ENCODE data around the gene CHRNA10.
A peak's percentile ranks its signal among the peaks of the same experiment; 100 is the strongest.
"Not testable (repeated sequence)": the region's sequence is repeated elsewhere in the genome, so short reads cannot be mapped to it uniquely, and the experiment has no call there.

Gene CHRNA10

GRCh38 chr11:3666023-3666530 lies 5.1 kb downstream of the CHRNA10 start:
- H3K27ac ChIP-seq: no peak overlapping the region
- no peak overlapping the region for H3K4me3 ChIP-seq

DNA sequence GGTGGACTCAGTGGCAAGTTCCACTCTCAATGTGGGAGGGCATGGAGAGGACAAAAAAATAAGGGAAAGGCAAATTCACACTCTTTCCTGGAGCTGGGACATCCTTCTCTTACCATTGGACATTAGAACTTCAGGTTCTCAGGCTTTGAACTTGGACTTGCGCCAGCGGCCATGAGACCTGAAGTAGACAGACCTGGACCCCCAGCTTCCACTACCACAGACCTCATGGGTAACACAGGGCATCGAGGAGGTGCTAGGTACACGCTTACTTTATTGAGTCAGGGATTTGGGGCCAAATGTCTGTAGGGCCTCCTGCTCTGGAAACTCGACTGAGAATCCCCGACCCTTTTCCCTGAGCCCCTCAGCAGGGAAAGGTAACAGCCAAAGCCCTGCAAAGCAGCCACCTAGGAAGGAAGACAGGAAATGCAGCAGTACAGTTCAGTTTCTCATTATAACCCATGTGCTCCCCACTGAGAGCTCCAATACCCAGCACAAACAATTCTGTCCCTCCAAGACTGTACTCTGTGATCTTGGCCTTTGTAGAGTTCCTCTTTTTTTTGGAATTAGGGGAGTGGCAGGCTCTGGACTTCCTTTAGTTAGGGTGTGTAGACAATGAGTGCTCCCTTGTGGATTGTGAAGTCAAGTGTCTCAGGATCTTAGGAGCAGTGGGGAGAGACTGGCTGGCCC lies 5.7 kb downstream of the CHRNA10 start:
- H3K27ac ChIP-seq: no peak overlapping the region
- no peak overlapping the region for H3K4me3 ChIP-seq

DNA sequence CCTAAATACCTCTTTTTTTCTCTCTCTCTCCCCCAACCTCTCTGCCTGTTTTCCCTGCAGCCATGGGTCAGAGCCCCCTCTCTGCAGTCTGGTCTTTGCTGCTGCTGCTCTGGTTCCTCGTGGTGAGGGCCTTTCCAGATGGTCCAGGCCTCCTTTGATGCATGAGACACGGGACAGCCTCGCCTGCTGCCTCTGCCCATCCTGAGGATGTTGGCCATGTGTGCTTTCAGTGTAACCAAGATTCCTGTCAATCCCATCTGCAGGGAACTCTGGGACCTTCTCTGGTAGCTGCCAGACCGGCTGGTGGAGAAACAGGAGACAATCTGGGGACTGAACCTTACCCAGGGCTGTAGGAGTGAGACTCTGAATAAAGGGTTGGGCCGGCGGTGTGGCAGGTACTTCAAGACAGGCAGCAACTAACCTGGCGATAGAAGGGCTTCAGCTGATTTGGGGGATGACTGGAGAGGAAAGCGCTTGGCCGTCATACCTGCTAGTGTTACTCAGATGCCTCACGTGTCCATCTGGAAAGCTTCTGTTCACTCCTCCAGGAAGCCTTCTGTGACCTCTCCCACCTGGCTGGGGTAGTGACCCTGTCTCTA lies 7.1 kb downstream of the CHRNA10 start:
- H3K4me3 ChIP-seq: no peak overlapping the region
- no peak overlapping the region for H3K27ac ChIP-seq

- Histone ChIP-seq H3K4me3 (no peak overlapping the region), H3K27ac (no peak overlapping the region)
Measured at GRCh38 chr11:3662856-3663255, 8.3 kb downstream of the CHRNA10 start.

DNA sequence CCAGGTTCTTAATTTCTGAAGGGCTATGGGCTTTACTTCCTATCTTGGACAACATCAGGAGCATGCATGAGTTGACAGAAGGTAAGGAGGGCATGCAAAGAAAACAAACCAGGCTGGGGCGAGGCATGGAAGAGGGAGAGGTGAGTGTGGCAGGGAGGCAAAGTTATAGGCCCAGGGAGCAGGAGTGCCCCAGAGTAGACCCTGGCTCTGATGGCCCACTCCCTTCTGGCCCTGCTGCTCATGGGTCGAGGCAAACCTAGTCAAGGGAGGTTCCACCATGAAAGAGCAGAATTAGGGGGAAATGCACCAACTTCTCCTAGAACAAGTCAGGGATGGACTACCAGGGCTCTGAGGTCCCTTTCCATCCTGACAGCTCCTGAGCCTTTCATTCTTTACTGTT lies 10.2 kb downstream of the CHRNA10 start:
- Histone ChIP-seq H3K27ac (no peak overlapping the region), H3K4me3 (no peak overlapping the region)

DNA sequence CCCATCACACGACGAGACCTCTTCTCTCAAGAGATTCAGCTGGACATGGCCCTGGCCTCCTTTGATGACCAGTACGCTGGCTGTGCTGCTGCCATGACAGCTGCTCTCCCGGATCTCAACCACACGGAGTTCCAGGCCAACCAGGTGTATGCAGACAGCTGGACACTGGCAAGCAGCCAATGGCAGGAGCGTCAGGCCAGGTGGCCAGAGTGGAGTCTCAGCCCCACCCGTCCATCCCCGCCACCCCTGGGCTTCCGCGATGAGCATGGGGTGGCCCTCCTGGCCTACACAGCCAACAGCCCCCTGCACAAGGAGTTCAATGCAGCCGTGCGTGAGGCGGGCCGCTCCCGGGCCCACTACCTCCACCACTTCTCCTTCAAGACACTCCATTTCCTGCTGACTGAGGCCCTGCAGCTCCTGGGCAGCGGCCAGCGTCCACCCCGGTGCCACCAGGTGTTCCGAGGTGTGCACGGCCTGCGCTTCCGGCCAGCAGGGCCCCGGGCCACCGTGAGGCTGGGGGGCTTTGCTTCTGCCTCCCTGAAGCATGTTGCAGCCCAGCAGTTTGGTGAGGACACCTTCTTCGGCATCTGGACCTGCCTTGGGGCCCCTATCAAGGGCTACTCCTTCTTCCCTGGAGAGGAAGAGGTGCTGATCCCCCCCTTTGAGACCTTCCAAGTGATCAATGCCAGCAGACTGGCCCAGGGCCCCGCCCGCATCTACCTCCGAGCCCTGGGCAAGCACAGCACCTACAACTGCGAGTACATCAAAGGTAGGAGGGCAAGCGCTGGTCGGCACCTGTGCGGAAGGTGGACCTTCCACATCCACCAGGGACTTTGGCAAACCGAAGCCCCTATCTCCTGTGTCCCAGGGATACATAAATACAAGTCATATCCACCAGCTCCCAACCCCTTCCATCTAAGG lies 11.3 kb downstream of the CHRNA10 start:
- Histone ChIP-seq H3K4me3 (no peak overlapping the region), H3K27ac (no peak overlapping the region)

GRCh38 chr11:3658252-3658651 lies 12.9 kb downstream of the CHRNA10 start:
- Histone ChIP-seq H3K27ac (no peak overlapping the region), H3K4me3 (no peak overlapping the region)

GRCh38 chr11:3657331-3657730 lies 13.9 kb downstream of the CHRNA10 start:
- not testable (repeated sequence) for H3K4me3 ChIP-seq

GRCh38 chr11:3655547-3655946 lies 15.6 kb downstream of the CHRNA10 start:
- H3K27ac ChIP-seq: no peak overlapping the region

More at GRCh38 chr11:3657331-3657730, 13.9 kb downstream of the CHRNA10 start:
- H3K27ac ChIP-seq: not testable (repeated sequence)

GRCh38 chr11:3652514-3652913 lies 18.7 kb downstream of the CHRNA10 start:
- H3K27ac ChIP-seq, H3K4me3 ChIP-seq: not testable (repeated sequence)

More at GRCh38 chr11:3655547-3655946, 15.6 kb downstream of the CHRNA10 start:
- H3K4me3 ChIP-seq: no peak overlapping the region

- not testable (repeated sequence) for H3K4me3 ChIP-seq, H3K27ac ChIP-seq
Measured at GRCh38 chr11:3649374-3649773, 21.8 kb downstream of the CHRNA10 start.

- not testable (repeated sequence) for H3K4me3 ChIP-seq, H3K27ac ChIP-seq
Measured at GRCh38 chr11:3648843-3649242, 22.3 kb downstream of the CHRNA10 start.

DNA sequence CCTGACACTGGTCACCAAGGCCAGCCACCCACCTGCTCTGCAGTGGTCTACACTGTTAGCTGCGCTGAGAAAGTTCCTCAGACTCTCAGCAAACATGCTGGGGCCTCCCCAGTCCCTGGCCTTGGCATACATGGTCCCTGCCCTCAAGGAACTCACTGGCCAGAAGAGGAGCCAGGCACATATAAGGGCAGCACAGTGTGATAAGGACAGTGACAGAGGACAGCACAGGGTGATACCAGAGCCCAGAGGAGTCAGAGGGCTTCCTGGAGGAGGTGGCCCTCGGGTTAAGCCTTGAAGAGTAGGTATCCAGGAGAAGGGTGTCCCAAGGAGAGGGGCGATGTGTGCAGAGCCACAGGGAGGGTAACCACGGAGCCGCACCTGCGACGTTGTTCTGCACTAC lies 25.6 kb downstream of the CHRNA10 start:
- H3K27ac ChIP-seq: no peak overlapping the region
- no peak overlapping the region for H3K4me3 ChIP-seq

GRCh38 chr11:3644817-3645235 lies 26.4 kb downstream of the CHRNA10 start, which contains the start of gene ART1:
Gene ART1, plus strand, starts transcription at chr11:3645128. Its CDS starts 14,086 bp downstream, at chr11:3659214.
- Histone ChIP-seq H3K27ac (no peak within 1 kb of the TSS), H3K4me3 (no peak within 1 kb of the TSS)

- peak overlapping the region in 1 of 7 experiments; percentile 50 for H3K4me3 ChIP-seq
- H3K27ac ChIP-seq: not testable (repeated sequence)
Measured at GRCh38 chr11:3643102-3643546, 28.1 kb downstream of the CHRNA10 start.

GRCh38 chr11:3642071-3642951 lies 28.9 kb downstream of the CHRNA10 start:
- Histone ChIP-seq H3K4me3 (peak overlapping the region; percentile 19 to 55 (median 44)), H3K27ac (peak overlapping the region in 10 of 21 experiments; percentile 1 to 64 (median 29))

DNA sequence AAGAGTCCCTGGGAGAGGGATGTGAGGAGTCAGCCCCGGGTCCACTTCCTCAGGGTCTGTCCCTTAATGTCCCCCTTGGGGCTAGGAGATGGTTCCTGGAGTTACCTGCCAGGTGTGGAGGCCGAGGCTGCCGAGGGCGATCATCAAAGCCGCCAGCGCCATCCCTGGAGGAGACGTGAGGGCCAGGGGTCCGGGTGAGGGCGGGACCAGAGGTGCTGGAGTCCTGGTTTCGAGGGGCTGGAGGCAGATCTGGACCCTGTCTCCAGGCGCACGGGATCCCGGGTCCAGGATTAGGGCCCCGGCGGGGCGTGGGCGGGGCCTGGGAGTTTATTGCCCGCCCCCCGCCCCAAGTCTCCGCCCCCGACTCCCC lies 29.5 kb downstream of the CHRNA10 start, which contains the start of gene ART5:
Gene ART5 (minus strand): TSS at position 292 of the 370 bp plus-strand sequence. CDS start 130 bp downstream, at position 162.
- Histone ChIP-seq H3K4me3 (peak within 1 kb of the TSS; percentile 19 to 55 (median 44)), H3K27ac (peak within 1 kb of the TSS in 10 of 21 experiments; percentile 1 to 64 (median 29))

GRCh38 chr11:3641191-3641590 lies 30.0 kb downstream of the CHRNA10 start:
- Histone ChIP-seq H3K27ac (no peak overlapping the region), H3K4me3 (no peak overlapping the region)

DNA sequence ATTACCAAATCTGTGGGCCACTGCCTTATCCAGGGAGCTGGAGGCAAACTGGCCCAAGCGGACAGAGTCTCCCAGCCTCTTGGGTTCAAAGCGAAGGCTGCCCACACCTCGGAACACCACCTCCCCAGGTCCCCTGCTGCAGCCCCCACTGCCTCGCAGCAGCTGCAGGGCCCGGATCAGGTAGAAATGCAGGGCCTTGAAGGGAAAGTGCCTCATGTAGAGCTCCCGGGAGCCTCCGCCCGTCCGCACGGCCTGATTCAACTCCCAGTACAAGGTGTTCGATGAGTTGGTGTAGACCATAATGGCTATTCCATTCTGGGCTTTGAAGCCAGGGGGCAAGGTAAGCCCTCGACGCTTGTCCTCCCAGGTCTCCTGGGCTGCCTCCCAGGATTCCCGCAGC lies 31.3 kb downstream of the CHRNA10 start:
- H3K27ac ChIP-seq: no peak overlapping the region
- H3K4me3 ChIP-seq: no peak overlapping the region

All from skin epidermis (tissue), 12 donors.